HL-60/S4 treated with phorbol 12-myristate 13-acetate at 8.2 ng/mL for 4 days and 3 days (cell line): ENCODE data around the gene HMHB1.

Experiments
- in situ Hi-C: fragments of 300-500 bp; cut with MboI; formaldehyde crosslinking; loops from 2 replicates; pipeline ENCODE4 v1.15.0; 2022; ENCODE audit warnings: low sequenced_read_pairs

HMHB1 gene

GRCh38 chr5:143812085-143812705 lies at the start of gene HMHB1:
TSS of gene HMHB1 (plus strand) at chr5:143812161.
- in situ Hi-C loops: loop anchor here (25.0 kb wide), 1 partner anchor 800 kb away; no protein-coding TSS in a partner anchor

GRCh38 chr5:143762636-143763220 lies 49.2 kb upstream of the HMHB1 start:
- in situ Hi-C loops: no loop called here

DNA sequence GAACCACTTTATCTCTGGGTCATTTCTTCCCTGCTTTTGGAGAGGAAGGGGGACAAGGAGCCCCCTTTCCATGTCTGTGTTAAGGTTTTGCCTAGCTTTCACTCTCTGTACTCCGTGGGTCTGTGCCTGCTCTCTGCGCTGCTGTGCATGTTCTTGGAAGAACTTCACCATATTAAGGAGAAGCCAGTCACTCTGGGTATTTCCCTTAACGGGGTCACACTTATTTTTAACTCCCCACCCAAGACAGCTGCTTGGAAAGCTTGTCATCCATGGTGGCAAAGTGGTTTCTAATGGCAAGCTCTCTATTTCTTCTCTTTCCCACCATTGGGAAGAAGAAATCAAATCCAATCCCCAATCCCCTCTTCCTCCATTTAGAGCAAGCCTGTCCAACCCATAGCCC lies 44.8 kb upstream of the HMHB1 start:
- in situ Hi-C loops: no loop called here

DNA sequence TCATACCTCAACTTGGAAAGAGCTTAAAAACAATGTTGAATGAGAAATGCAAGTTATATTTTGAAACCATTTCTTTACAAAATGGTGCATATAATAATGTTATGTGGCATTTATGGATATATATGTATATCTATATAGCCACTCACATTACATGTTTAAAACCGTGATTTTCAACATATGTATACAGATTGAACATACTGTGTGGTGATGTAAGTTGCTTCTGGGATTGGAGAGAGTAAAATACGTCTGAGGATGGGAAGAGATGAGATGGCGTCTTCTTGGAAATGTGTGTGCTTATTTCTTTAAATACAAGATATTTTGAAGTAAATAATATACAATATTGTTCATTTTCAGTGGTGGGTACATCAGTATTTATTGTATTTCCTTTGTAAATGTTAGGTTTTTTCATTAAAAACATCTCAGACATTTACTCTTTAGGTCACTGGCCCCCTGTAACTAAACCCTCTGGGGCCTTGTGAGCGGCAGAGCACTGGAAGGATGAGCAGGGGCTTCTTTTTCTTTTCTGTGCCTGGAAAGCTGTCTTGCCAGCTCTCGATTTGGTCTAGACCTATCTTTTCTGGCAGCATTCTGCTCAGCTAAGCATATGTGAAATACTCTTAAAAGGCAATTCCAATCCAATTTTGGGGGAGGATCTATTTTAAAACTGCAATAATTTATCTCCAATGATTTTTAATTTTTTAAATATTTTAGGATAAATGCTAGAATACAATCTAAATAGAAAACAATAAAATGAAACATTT lies 42.8 kb upstream of the HMHB1 start:
- in situ Hi-C loops: no loop called here

DNA sequence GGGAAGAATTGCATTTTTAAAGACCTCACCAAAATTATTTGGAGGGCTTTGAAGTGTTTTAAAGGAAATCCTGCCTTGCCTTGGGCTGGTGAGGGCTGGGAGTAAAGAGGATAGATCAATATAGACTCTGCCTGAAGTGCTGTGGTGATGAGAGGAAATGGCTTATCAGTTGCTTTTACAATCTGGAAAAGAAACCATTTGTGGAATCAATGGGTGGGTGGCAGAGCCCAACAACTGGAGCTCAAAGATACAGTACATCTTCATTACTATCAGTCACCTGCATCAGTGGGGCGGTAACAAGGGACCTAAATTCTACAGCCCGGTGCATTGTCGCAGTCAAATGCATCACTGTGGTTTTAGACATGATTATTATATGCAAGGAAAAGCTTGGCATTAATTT lies 41.5 kb upstream of the HMHB1 start:
- in situ Hi-C loops: no loop called here

DNA sequence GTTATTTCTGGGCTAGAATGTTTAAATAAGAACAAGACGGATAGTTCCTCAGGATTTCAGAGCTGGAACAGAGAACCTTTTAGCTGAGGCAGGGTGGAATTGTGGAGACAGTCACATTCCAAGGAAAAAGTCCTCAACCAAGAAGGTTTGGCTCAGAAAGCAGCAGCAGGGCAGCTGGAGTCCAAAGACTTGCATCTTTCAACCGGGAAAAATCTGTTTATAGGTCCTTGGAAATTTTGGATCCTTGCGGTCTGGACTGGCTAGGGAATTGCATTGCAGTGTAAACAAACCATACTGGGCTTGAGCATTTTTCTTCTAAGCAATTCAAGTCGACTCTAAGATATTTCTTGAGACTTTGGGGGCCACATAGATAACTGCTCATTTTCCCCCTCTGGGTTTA lies 40.8 kb upstream of the HMHB1 start:
- in situ Hi-C loops: no loop called here

- in situ Hi-C loops: no loop called here
Observed at GRCh38 chr5:143771602-143772001, 40.4 kb upstream of the HMHB1 start.

DNA sequence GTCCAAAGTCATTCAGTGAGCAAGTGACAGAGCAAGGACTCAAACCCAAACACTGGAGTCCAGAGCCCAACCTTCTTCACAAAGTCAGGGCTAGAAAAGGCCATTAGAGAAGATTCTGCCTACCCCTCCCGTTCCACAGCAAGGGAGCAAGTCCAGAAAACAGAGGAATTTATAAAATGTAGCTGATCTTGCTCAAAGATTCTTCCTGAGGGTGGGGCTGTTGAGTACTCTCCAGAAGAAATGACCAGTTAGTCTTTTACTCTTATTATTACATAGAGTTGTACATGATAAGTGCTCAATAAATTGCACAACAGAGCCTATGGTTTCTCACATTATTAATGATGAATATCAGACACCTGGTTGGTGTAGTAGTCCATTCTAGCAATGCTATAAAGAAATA lies 39.3 kb upstream of the HMHB1 start:
- in situ Hi-C loops: no loop called here

DNA sequence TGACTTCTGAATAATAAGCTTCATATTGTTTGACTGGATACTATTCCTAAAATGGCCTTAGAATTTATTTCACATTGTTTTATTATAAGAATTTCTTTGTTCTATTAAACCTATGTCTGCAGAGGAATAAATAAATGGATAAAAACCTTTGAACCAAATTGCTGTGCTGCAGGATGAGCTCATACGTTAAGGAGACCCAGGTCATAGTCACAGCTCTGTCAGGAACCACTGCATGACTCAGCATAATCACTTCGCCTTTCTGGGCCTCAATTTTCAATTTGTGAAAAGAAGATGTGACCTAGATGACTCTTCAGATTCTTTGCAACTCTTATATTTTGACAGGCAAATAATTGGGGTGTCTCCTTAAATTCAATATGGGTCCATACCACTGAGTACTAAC lies 36.7 kb upstream of the HMHB1 start:
- in situ Hi-C loops: no loop called here

GRCh38 chr5:143776951-143777350 lies 35.0 kb upstream of the HMHB1 start:
- in situ Hi-C loops: no loop called here

- in situ Hi-C loops: no loop called here
Observed at GRCh38 chr5:143779506-143779905, 32.5 kb upstream of the HMHB1 start.

- in situ Hi-C loops: no loop called here
Observed at GRCh38 chr5:143781993-143782520, 29.9 kb upstream of the HMHB1 start.

DNA sequence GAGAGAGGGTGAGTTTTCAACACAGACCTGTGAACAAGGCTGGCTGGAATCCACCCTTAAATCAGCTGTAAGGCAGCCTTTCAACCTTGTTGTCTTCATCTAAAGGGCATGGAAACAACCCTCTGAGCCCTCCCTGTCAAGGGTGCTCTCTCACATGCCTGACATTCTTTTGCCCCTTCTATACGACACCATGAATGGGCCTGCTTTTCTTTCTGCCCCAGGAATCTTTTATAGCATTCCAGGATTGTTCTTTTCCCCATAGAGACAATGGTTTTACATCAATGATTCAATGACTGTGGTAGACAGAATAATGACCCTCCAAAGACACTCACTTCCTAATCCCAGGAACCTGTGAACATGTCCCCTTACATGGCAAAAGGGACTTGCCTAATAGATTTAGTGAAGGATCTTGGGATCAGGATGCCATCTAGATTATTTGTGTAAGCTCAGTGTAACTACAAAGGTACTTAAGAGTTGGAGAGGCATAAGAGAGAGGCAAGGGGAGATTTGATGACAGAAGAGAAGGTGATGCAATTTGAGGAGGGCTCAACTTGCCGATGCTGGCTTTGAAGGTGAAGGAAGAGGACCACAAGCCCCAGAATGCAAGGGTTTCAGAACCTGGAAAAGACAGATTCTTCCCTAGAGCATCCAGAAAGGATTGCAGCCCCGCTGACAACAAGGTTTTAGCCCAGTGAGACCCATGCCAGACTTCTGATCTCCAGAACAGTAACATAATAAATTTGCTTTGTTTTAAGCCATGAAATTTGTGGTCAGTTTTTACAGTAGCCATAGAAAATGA lies 29.2 kb upstream of the HMHB1 start:
- in situ Hi-C loops: no loop called here

DNA sequence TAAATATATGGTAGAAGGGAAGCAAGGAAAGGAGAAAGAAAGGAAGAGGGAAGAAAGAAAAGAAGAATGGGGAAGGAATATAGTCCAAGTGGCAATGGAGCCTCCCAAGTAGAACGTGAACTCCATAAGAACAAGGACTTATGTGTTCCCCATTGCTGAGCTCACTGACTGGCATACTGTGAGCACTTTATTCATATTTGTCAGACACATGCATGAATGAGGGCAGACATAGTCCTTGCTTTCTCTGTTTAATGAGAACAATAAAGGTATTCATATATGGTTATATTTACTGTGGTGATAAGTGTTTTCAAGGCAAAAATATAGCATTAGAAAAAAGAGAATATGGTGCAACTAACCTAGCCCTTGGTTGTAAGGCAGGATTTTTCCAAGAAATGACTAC lies 23.6 kb upstream of the HMHB1 start:
- in situ Hi-C loops: no loop called here

GRCh38 chr5:143790457-143791112 lies 21.4 kb upstream of the HMHB1 start:
- in situ Hi-C loops: no loop called here

GRCh38 chr5:143791848-143792731 lies 19.9 kb upstream of the HMHB1 start:
- in situ Hi-C loops: no loop called here

GRCh38 chr5:143793249-143793648 lies 18.7 kb upstream of the HMHB1 start:
- in situ Hi-C loops: no loop called here

GRCh38 chr5:143796125-143796524 lies 15.8 kb upstream of the HMHB1 start:
- in situ Hi-C loops: no loop called here

DNA sequence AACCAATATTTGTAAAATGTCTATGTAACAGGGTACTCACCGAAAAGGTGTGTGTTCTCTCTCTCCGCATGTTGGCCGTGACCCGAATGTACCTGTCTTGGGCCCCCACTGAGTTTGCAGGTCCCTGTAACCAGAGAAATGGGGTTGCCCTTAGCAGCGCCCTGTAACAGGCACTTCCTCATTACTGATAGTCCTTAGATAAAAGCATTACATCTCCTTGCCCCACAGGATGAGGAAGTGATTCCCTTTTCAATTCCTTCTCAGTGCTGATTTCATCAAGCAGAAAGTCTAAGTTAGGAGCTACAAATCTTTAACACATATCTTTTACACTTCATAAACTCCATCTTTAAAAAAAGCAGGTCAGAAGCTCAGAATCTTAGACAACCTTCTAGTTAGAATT lies 15.2 kb upstream of the HMHB1 start:
- in situ Hi-C loops: no loop called here

- in situ Hi-C loops: loop anchor here (25.0 kb wide), 1 partner anchor 788 kb away; no protein-coding TSS in a partner anchor
Observed at GRCh38 chr5:143800715-143801114, 11.2 kb upstream of the HMHB1 start.
